ENCODE data around the gene VTA1.

GRCh38 chr6:142241061-142241460, 94.0 kb downstream of the VTA1 start:
- no peak for TF ChIP-seq CTCF (IDR thresholded peaks at IDR 0.05)
- TF ChIP-seq POLR2AphosphoS5 (IDR thresholded peaks at IDR 0.05; ENCODE audit: low read depth, low read length) = no peak
- TF ChIP-seq TCF7L2 (IDR thresholded peaks at IDR 0.05; ENCODE audit: low read depth, low read length) = no peak
- TF ChIP-seq SIN3A (IDR thresholded peaks at IDR 0.05; ENCODE audit: borderline replicate concordance, insufficient read depth, low read depth, low read length) = no peak
